ENCODE data around the gene DCAF15. TPM values are rescaled to one million over a fixed set of nuclear protein-coding genes. Genes with fewer than 3 reads are reported as not detected.

The DCAF15 gene
- total RNA-seq, 4 donors from 2014 or later: 9.5 to 19.6 (median 11.6) TPM

DNA sequence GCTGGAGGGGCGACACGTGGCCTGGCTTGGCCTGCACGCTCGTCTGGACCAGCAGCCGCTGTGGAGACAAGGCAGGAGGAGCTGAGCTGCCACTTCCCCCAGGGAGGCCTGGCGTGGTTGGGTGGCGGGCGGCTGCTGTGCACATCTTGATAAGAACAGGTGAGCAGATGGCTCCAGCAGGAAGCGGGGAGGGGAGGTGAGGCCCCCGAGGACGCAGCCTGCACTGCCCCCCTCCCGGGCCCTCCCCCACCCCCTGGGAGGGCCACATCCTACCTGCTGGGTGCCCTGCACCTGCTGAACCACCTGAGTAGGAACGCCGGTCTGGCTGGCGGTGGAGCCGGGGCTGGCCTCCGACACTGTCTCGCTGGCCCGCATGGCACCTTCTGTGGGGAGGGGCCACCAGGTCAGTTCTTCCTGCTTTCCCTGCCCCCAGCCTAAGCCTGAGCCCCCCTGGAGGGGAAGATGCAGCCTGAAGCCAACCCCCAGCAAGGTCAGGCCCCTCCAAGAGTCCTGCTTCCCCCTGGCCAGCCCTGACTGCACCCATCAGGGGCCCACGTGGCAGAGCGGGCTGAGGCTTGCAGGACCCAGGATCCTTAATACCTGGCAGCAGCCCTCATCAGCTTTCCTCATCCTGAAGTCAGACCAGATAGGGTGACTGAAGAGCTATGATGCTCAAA is 31.0 kb downstream of the DCAF15 start:
- Histone ChIP-seq H3K36me3 (peaks cover 4 to 8% of the 10 kb centered on the region in 2 donors), H3K27ac (no peak overlapping the region), H3K27me3 (no peaks in the 10 kb centered on the region), H3K4me3 (replicated peaks in 1 of 3) (no peak overlapping the region), H3K9me3 (no peaks in the 10 kb centered on the region), H3K4me1 (peaks cover 29 to 45% of the 10 kb centered on the region in 2 donors)
- no peak for DNase-seq
- WGBS, 2 donors: 90 to 96% methylated on average over 13 to 18 of the region's 21 CpGs
- intact Hi-C loops (cut with DNase I): no loop called here
- TF ChIP-seq POLR2A (IDR thresholded peaks at IDR 0.05): no peak
- TF ChIP-seq, protein P1, sequence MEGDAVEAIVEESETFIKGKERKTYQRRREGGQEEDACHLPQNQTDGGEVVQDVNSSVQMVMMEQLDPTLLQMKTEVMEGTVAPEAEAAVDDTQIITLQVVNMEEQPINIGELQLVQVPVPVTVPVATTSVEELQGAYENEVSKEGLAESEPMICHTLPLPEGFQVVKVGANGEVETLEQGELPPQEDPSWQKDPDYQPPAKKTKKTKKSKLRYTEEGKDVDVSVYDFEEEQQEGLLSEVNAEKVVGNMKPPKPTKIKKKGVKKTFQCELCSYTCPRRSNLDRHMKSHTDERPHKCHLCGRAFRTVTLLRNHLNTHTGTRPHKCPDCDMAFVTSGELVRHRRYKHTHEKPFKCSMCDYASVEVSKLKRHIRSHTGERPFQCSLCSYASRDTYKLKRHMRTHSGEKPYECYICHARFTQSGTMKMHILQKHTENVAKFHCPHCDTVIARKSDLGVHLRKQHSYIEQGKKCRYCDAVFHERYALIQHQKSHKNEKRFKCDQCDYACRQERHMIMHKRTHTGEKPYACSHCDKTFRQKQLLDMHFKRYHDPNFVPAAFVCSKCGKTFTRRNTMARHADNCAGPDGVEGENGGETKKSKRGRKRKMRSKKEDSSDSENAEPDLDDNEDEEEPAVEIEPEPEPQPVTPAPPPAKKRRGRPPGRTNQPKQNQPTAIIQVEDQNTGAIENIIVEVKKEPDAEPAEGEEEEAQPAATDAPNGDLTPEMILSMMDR (IDR thresholded peaks at IDR 0.05): no peak

DNA sequence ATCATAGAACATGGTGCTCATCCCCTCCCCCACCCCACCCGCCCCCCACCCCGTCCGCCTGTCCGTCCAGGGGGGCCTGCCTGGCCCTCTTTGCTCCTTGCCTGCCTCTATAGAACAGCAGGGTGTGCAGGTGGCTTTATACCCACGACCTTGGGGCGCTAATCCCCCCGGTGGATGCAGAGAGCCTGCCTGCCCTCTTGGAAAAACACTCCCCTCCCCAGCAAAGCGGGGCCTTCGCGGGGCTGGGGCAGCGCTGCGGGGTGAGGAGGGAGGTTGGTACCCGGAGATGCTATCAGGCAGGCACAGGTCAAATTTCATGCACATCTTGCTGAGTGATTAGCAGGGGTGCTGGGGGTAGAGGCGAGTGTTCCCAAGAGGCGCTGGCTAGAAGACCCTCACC is 31.9 kb downstream of the DCAF15 start:
- Histone ChIP-seq H3K4me1 (peaks cover 28 to 43% of the 10 kb centered on the region in 2 donors), H3K9me3 (no peaks in the 10 kb centered on the region), H3K27me3 (no peaks in the 10 kb centered on the region), H3K36me3 (peaks cover 4 to 8% of the 10 kb centered on the region in 2 donors), H3K27ac (no peak overlapping the region), H3K4me3 (replicated peaks in 1 of 3) (no peak overlapping the region)
- DNase-seq: no peak
- 81 to 83% methylated on average over 8 to 12 of the region's 15 CpGs for WGBS, 2 donors
- intact Hi-C loops (cut with DNase I): no loop called here
- TF ChIP-seq, protein P1 (IDR thresholded peaks at IDR 0.05): no peak
- no peak for TF ChIP-seq POLR2A (IDR thresholded peaks at IDR 0.05)

DNA sequence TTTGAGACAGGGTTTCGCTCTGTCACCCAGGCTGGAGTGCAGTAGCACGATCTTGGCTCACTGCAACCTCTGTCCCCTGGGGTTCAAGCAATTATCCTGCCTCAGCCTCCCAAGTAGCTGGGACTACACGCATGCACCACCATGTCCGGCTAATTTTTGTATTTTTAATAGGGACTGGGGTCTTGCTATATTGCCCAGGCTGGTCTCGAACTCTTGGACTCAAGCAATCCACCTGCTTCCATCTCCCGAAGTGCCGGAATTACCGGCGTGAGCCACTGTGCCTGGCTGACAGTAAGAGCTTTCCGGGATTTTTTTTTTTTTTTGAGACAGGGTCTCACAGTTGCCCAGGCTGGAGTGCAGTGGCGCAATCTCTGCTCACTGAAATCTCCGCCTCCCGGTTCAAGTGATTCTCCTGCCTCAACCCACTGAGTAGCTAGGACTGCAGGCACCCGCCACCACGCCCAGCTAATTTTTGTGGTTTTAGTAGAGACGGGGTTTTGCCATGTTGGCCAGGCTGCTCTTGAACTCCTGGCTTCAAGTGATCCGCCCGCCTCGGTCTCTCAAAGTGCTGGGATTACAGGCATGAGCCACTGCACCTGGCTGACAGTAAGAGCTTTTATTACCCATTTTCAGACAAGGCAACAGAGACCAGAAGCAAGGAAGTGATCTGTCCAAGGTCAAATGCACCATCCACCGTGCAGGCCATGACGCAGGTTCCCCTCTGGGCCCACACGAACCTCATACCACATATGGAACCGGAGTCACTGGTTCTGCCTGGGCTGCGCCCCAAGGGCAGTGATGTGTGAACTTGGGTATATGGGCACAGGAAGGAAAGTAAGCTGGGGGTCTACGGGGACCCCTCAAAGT is 32.8 kb downstream of the DCAF15 start:
- Histone ChIP-seq H3K27me3 (no peaks in the 10 kb centered on the region), H3K4me3 (replicated peaks in 1 of 3) (no peak overlapping the region), H3K4me1 (peaks cover 25 to 38% of the 10 kb centered on the region in 2 donors), H3K36me3 (peaks cover 4 to 8% of the 10 kb centered on the region in 2 donors), H3K27ac (peak overlapping the region; percentile 76 to 84 (median 78)), H3K9me3 (no peaks in the 10 kb centered on the region)
- TF ChIP-seq, protein P1 (IDR thresholded peaks at IDR 0.05): no peak
- no peak for TF ChIP-seq POLR2A (IDR thresholded peaks at IDR 0.05)
- peak; percentile 78 to 84 for DNase-seq
- intact Hi-C loops (cut with DNase I): no loop called here
- WGBS, 2 donors: 58 to 77% methylated on average over 25 of the region's 25 CpGs

DNA sequence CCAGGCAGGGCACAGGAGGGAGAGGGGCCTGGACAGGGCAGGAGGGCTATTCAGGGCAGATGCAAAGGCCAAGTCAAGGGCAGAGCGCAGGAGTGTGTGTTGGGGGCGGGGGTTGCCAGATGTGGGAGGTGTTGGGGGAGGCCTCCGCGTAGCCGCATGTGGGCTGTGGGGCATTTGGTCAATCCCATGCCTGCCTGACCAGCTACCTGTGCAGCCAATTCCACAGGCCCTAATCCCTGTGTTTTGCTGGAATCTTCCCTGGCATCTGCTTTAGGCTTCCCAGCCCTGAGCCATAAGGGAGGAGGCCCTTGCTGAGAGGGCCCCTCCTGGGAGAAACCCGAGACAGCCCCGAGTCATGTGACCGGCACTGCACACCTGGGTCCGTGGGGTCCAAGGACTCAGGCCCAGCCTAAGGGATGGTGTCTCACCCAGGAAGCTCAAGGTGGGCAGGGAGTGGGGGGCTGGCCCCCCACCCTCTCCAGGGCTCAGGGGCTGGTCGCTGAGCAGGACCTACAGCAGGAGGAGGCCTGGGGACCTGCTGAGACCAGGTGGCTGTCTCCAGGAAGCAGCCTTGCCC is 33.5 kb downstream of the DCAF15 start:
- H3K36me3 ChIP-seq: peaks cover 4 to 8% of the 10 kb centered on the region in 2 donors
- H3K9me3 ChIP-seq: no peaks in the 10 kb centered on the region
- no peak for DNase-seq
- intact Hi-C loops (cut with DNase I): no loop called here
- H3K27ac ChIP-seq: peak overlapping the region; percentile 76 to 84 (median 78)
- H3K4me3 ChIP-seq (replicated peaks in 1 of 3): no peak overlapping the region
- H3K4me1 ChIP-seq: peaks cover 25 to 38% of the 10 kb centered on the region in 2 donors
- no peaks in the 10 kb centered on the region for H3K27me3 ChIP-seq
- 62 to 100% methylated on average over 5 to 6 of the region's 10 CpGs for WGBS, 2 donors
- TF ChIP-seq POLR2A (IDR thresholded peaks at IDR 0.05): no peak
- TF ChIP-seq, protein P1 (IDR thresholded peaks at IDR 0.05): no peak
